HEK293T (cell line): ENCODE measurements around the gene WRAP53.

Source experiments
- CTCF ChIA-PET: fragments of 350-600 bp; formaldehyde crosslinking; extraction: SDS; loops from one replicate; lab custom pipeline; 2021; ENCODE audit warnings: antibody characterized with exemption, inconsistent platforms; lab: Yijun Ruan, JAX
- POLR2A ChIA-PET: fragments of 350-600 bp; formaldehyde crosslinking; extraction: SDS; loops from one replicate; lab custom pipeline; 2020; ENCODE audit warnings: antibody characterized with exemption, inconsistent platforms; lab: Yijun Ruan, JAX
- DNase-seq: peaks from one replicate; pipeline ENCODE4 v3.0.0; 2012; ENCODE audit warnings: mixed read lengths; ENCODE audit errors: extremely low spot score
- ARNT ChIP-seq: fragments of 450-650 bp; IDR thresholded peaks from 2 replicates; pipeline ENCODE4 v1.6.1; 2017; ENCODE audit warnings: mild to moderate bottlenecking
- BHLHE40 ChIP-seq: fragments of 450-650 bp; IDR thresholded peaks from 2 replicates; pipeline ENCODE4 v1.6.1; 2016; ENCODE audit warnings: mild to moderate bottlenecking, moderate library complexity, borderline replicate concordance
- CTBP1 ChIP-seq: fragments of 450-650 bp; IDR thresholded peaks from 2 replicates; pipeline ENCODE4 v1.6.1; 2016; ENCODE audit warnings: borderline replicate concordance
- ELF4 ChIP-seq: fragments of 450-650 bp; IDR thresholded peaks from 2 replicates; pipeline ENCODE4 v1.6.1; 2017; ENCODE audit warnings: antibody characterized with exemption
- FOXA1 ChIP-seq: fragments of 450-650 bp; IDR thresholded peaks from 2 replicates; pipeline ENCODE4 v1.6.1; 2016; ENCODE audit warnings: mild to moderate bottlenecking
- FOXK2 ChIP-seq: fragments of 450-650 bp; IDR thresholded peaks from 2 replicates; pipeline ENCODE4 v1.6.1; 2016; ENCODE audit warnings: mild to moderate bottlenecking
- FOXM1 ChIP-seq: fragments of 450-650 bp; IDR thresholded peaks from 2 replicates; pipeline ENCODE4 v1.6.1; 2017; ENCODE audit warnings: mild to moderate bottlenecking, borderline replicate concordance
- HDGF ChIP-seq: fragments of 450-650 bp; IDR thresholded peaks from 2 replicates; pipeline ENCODE4 v1.6.1; 2017; ENCODE audit warnings: antibody characterized with exemption, borderline replicate concordance
- L3MBTL2 ChIP-seq: fragments of 450-650 bp; conservative IDR thresholded peaks from 2 replicates; pipeline ENCODE4 v1.6.1; 2016; ENCODE audit warnings: mild to moderate bottlenecking
- LEF1 ChIP-seq: fragments of 450-650 bp; IDR thresholded peaks from 2 replicates; pipeline ENCODE4 v1.6.1; 2017; ENCODE audit warnings: mild to moderate bottlenecking, borderline replicate concordance
- NFRKB ChIP-seq: fragments of 450-650 bp; IDR thresholded peaks from 2 replicates; pipeline ENCODE4 v1.6.1; 2016; ENCODE audit warnings: mild to moderate bottlenecking, moderate library complexity
- SP1 ChIP-seq: fragments of 450-650 bp; IDR thresholded peaks from 2 replicates; pipeline ENCODE4 v1.6.1; 2017
- SUZ12 ChIP-seq: fragments of 450-650 bp; IDR thresholded peaks from 2 replicates; pipeline ENCODE4 v1.6.1; 2016; ENCODE audit warnings: mild to moderate bottlenecking
- TARDBP ChIP-seq: fragments of 450-650 bp; IDR thresholded peaks from 2 replicates; pipeline ENCODE4 v1.6.1; 2016
- ZNF384 ChIP-seq: fragments of 450-650 bp; IDR thresholded peaks from 2 replicates; pipeline ENCODE4 v1.6.1; 2016
- TF ChIP-seq, protein P1 (sequence below): fragments of 450-650 bp; IDR thresholded peaks from 2 replicates; pipeline ENCODE4 v1.6.1; 2016

The WRAP53 gene

DNA sequence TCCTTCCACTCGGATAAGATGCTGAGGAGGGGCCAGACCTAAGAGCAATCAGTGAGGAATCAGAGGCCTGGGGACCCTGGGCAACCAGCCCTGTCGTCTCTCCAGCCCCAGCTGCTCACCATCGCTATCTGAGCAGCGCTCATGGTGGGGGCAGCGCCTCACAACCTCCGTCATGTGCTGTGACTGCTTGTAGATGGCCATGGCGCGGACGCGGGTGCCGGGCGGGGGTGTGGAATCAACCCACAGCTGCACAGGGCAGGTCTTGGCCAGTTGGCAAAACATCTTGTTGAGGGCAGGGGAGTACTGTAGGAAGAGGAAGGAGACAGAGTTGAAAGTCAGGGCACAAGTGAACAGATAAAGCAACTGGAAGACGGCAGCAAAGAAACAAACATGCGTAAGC is 13.3 kb upstream of the WRAP53 start:
- ChIA-PET POLR2A (interaction anchor here (1.0 to 1.2 kb wide), 2 partner anchors 8 to 12 kb away, joined by 3 to 4 read pairs; no protein-coding TSS in a partner anchor), CTCF (no interaction called here)
- peak; percentile 2 for DNase-seq

DNA sequence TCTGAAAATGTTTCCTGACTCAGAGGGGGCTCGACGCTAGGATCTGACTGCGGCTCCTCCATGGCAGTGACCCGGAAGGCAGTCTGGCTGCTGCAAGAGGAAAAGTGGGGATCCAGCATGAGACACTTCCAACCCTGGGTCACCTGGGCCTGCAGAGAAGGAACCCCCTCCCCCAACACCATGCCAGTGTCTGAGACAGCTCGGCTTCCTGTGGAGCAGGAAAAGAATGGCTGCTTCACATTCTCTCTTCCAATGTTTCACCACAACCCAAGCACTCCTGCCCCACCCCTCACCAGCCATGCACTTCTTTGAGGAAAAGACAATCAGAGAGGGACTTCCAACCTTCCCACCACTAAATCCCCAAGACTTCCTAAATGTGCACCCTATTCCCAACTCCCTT is 11.7 kb upstream of the WRAP53 start:
- TF ChIP-seq ELF4 (no peak), CTBP1 (no peak), FOXM1 (no peak), FOXA1 (no peak), SUZ12 (no peak), ARNT (no peak), L3MBTL2 (no peak), TARDBP (no peak), SP1 (no peak), BHLHE40 (no peak), FOXK2 (no peak), HDGF (no peak), LEF1 (no peak), ZNF384 (no peak), NFRKB (no peak)
- TF ChIP-seq, protein P1, sequence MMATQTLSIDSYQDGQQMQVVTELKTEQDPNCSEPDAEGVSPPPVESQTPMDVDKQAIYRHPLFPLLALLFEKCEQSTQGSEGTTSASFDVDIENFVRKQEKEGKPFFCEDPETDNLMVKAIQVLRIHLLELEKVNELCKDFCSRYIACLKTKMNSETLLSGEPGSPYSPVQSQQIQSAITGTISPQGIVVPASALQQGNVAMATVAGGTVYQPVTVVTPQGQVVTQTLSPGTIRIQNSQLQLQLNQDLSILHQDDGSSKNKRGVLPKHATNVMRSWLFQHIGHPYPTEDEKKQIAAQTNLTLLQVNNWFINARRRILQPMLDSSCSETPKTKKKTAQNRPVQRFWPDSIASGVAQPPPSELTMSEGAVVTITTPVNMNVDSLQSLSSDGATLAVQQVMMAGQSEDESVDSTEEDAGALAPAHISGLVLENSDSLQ: no peak
- POLR2A ChIA-PET: interaction anchor here (0.6 kb wide), 2 partner anchors 49 to 264 kb away, joined by 3 read pairs; no protein-coding TSS in a partner anchor
- DNase-seq: peak; percentile 1
- CTCF ChIA-PET: no interaction called here

More for the DNA sequence above, 13.3 kb upstream of the WRAP53 start:
- TF ChIP-seq, protein P1: no peak
- TF ChIP-seq FOXA1: no peak
- no peak for TF ChIP-seq ELF4
- TF ChIP-seq SUZ12: no peak
- no peak for TF ChIP-seq NFRKB
- no peak for TF ChIP-seq TARDBP
- TF ChIP-seq ARNT: no peak
- no peak for TF ChIP-seq CTBP1
- TF ChIP-seq L3MBTL2: no peak
- no peak for TF ChIP-seq ZNF384
- no peak for TF ChIP-seq LEF1
- TF ChIP-seq FOXM1: no peak
- no peak for TF ChIP-seq SP1
- no peak for TF ChIP-seq FOXK2
- TF ChIP-seq HDGF: no peak
- no peak for TF ChIP-seq BHLHE40

DNA sequence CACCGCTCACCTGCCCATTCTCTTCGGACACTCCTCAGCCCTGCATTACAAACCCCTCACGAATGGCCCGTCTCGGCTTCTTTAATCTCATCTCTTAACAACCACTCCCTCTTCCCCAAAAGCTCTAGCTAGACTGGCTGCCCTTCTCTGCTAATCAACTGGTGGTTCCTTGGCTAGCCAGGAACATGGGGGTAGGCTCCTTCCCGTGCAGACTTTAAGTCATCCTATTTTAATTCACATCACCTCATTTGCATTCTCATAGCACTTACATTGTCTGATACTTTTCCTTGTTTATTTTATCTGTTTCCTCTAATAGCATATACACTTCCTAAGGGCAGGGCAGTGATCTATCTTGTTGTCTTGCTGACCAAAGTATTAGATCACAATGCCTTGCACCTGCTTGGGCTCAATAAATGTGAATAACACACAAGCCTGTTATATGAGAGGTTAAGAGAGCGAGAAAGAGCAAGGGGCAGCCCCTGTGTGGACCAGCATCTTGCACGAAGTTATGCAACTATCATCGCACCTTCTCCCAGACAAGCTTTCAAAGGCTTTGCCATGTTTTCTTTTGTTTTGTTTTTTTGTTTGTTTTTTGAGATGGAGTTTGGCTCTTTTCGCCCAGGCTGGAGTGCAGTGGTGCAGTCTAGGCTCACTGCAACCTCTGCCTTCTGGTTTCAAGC is 10.7 kb upstream of the WRAP53 start:
- no peak for DNase-seq
- CTCF ChIA-PET: no interaction called here
- TF ChIP-seq TARDBP (no peak), ZNF384 (no peak), BHLHE40 (no peak), FOXM1 (no peak), LEF1 (no peak), FOXK2 (no peak), L3MBTL2 (no peak), ARNT (no peak), NFRKB (no peak), FOXA1 (no peak), ELF4 (no peak), SUZ12 (no peak), CTBP1 (no peak), HDGF (no peak)
- TF ChIP-seq, protein P1: no peak
- POLR2A ChIA-PET: interaction anchor here (0.6 to 1.8 kb wide), 2 partner anchors 10 to 263 kb away, joined by 3 to 7 read pairs; partner anchors contain the start of genes TP53 and WRAP53

DNA sequence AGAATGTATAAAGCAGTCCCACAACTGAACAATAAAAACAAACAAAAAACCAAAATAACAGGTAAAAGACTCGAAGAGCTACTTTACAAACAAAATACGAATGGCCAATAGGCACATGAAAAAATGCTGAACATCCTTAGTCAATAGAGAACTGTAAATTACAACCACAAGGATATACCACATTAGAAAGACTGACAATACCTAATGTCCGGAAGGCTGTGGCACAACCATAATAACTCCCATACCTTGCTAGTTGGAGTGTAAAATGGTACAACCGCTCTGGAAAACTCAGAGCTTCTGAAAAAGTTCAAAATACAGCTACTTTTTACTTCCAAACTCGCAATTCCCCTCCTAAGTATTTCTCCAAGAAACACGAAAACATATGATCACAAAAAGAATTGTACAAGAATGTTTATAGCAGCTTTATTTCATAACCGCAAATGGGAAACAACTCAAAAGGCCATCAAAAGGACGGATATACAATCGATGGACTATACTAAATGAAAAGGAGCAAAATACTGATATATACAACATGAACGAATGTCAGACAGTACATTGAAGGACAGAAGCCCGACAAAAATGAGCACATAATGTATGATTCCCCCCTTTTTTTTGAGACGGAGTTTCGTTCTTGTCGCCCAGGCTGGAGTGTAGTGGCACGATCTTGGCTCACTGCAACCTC is 3.3 kb upstream of the WRAP53 start:
- POLR2A ChIA-PET: interaction anchor here (1.7 to 7.9 kb wide), 7 partner anchors 14 to 281 kb away, joined by 4 to 236 read pairs (median 23); partner anchors contain the start of genes ATP1B2, MPDU1, SAT2 and SHBG
- TF ChIP-seq BHLHE40 (no peak), FOXK2 (no peak), ZNF384 (no peak), L3MBTL2 (no peak), TARDBP (no peak), SUZ12 (no peak), FOXA1 (no peak), HDGF (no peak), LEF1 (no peak), FOXM1 (no peak), ELF4 (no peak), SP1 (no peak)
- TF ChIP-seq, protein P1: no peak
- CTCF ChIA-PET: interaction anchor here (0.5 kb wide), 1 partner anchor 105 kb away, joined by 4 read pairs; the partner anchor contains the start of gene CD68
- no peak for DNase-seq
